Gastrocnemius medialis (tissue), 4 donors: ENCODE data around the gene OR5K3.

Experiments
- CTCF ChIP-seq, 5 experiments: fragments of 450-650 bp in 3 of 5; fragments of 200-600 bp in 2 of 5; sonication (generic) in 2 of 5; IDR thresholded peaks in 4 of 5; conservative IDR thresholded peaks in 1 of 5; 1 replicate in 4 of 5; 2 replicates in 1 of 5; pipeline ENCODE4 v1.5.1; 2016 to 2019; ENCODE audit warnings: antibody characterized with exemption in 5 of 5, mild to moderate bottlenecking in 3 of 5, moderate library complexity in 3 of 5
- POLR2A ChIP-seq, 2 donors: fragments of 450-650 bp; IDR thresholded peaks; one replicate each; pipeline ENCODE4 v1.6.1; 2017; ENCODE audit warnings: antibody characterized with exemption in 2 of 2, mild to moderate bottlenecking in 2 of 2, moderate library complexity in 2 of 2

- TF ChIP-seq CTCF (IDR thresholded peaks at IDR 0.05 in 4 of 5, conservative IDR thresholded peaks at IDR 0.05 in 1 of 5): no peak
- no peak for TF ChIP-seq POLR2A (IDR thresholded peaks at IDR 0.05)
Measured at GRCh38 chr3:98398513-98398912, 8.0 kb downstream of the OR5K3 start.
